Right atrium auricular region (tissue), 2 donors: ENCODE data around the gene IFNB1. TPM values are rescaled to one million over a fixed set of nuclear protein-coding genes. Genes with fewer than 3 reads are reported as not detected.

Experiments used
- DNase-seq: peaks from one replicate; pipeline ENCODE4 v3.0.0-alpha.2; 2019; ENCODE audit warnings: low spot score
- H3K27ac ChIP-seq, 2 donors: fragments of 200-600 bp; sonication (generic); 1 replicate in 1 of 2; 2 replicates in 1 of 2; pipeline ENCODE4 v1.5.1; 2016 to 2019
- H3K27me3 ChIP-seq, 2 donors: fragments of 200-600 bp; sonication (generic); one replicate each; pipeline versions ENCODE4 v1.5.1 to v1.6.0; 2017 to 2019
- H3K36me3 ChIP-seq: fragments of 200-600 bp; sonication (generic); one replicate; pipeline ENCODE4 v1.5.1; 2016
- H3K4me1 ChIP-seq, 2 donors: fragments of 200-600 bp; sonication (generic); one replicate each; pipeline versions ENCODE4 v1.5.1 to v1.6.0; 2017 to 2019
- H3K4me3 ChIP-seq, 2 donors: fragments of 200-600 bp; sonication (generic); 1 replicate in 1 of 2; 2 replicates in 1 of 2; pipeline ENCODE4 v1.5.1; 2017 to 2019; ENCODE audit warnings: mild to moderate bottlenecking in 1 of 2, moderate library complexity in 1 of 2
- H3K9me3 ChIP-seq, 2 donors: fragments of 200-600 bp; sonication (generic); one replicate each; pipeline ENCODE4 v1.5.1; 2019
- total RNA-seq, 2 donors: library from RNA; depleted of rRNA; stranded (reverse); fragments of >200 nt; gene quantifications; one replicate each; pipeline ENCODE4 v1.1.0, GENCODE V29; 2016
- TF ChIP-seq, protein P1 (sequence below), 2 donors: fragments of 200-600 bp; sonication (generic); IDR thresholded peaks; one replicate each; pipeline ENCODE4 v1.5.1; 2019; ENCODE audit warnings: antibody characterized with exemption in 2 of 2

Gene IFNB1
- total RNA-seq, result not detected

DNA sequence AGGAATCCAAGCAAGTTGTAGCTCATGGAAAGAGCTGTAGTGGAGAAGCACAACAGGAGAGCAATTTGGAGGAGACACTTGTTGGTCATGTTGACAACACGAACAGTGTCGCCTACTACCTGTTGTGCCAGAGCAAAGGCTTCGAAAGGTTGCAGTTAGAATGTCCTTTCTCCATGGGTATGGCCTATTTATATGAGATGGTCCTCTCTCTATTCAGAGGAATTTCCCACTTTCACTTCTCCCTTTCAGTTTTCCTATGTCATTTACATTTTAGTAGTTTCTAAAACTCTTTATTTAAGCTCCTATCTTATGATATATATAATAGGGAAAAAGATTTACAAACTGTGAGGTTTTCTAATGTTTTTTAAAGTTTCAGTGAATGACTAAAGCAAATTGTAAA, at the start of gene IFNB1:
IFNB1 (minus strand) TSS at position 162 of the 400 bp plus-strand sequence; CDS start at position 89, 73 bp downstream.
- H3K27me3 ChIP-seq, result no peaks in the 10 kb centered on the region
- no peak for DNase-seq
- peaks cover 0 to 12% of the 10 kb centered on the region in 2 donors for H3K4me1 ChIP-seq
- no peak within 1 kb of the TSS for H3K4me3 ChIP-seq
- TF ChIP-seq, protein P1, sequence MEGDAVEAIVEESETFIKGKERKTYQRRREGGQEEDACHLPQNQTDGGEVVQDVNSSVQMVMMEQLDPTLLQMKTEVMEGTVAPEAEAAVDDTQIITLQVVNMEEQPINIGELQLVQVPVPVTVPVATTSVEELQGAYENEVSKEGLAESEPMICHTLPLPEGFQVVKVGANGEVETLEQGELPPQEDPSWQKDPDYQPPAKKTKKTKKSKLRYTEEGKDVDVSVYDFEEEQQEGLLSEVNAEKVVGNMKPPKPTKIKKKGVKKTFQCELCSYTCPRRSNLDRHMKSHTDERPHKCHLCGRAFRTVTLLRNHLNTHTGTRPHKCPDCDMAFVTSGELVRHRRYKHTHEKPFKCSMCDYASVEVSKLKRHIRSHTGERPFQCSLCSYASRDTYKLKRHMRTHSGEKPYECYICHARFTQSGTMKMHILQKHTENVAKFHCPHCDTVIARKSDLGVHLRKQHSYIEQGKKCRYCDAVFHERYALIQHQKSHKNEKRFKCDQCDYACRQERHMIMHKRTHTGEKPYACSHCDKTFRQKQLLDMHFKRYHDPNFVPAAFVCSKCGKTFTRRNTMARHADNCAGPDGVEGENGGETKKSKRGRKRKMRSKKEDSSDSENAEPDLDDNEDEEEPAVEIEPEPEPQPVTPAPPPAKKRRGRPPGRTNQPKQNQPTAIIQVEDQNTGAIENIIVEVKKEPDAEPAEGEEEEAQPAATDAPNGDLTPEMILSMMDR (IDR thresholded peaks at IDR 0.05), result no peak
- H3K36me3 ChIP-seq, result no peaks in the 10 kb centered on the region
- no peak within 1 kb of the TSS for H3K27ac ChIP-seq
- no peaks in the 10 kb centered on the region for H3K9me3 ChIP-seq

GRCh38 chr9:21121595-21122251, 44.0 kb upstream of the IFNB1 start:
- no peak overlapping the region for H3K4me3 ChIP-seq
- H3K9me3 ChIP-seq, result no peaks in the 10 kb centered on the region
- no peak overlapping the region for H3K27ac ChIP-seq
- TF ChIP-seq, protein P1 (IDR thresholded peaks at IDR 0.05), result no peak
- no peaks in the 10 kb centered on the region for H3K4me1 ChIP-seq
- DNase-seq, result no peak
- no peaks in the 10 kb centered on the region for H3K27me3 ChIP-seq
- no peaks in the 10 kb centered on the region for H3K36me3 ChIP-seq

GRCh38 chr9:21121079-21121478, 43.3 kb upstream of the IFNB1 start:
- no peak for DNase-seq
- TF ChIP-seq, protein P1 (IDR thresholded peaks at IDR 0.05), result no peak
- H3K36me3 ChIP-seq, result no peaks in the 10 kb centered on the region
- H3K4me3 ChIP-seq, result no peak overlapping the region
- no peaks in the 10 kb centered on the region for H3K9me3 ChIP-seq
- no peaks in the 10 kb centered on the region for H3K4me1 ChIP-seq
- H3K27me3 ChIP-seq, result no peaks in the 10 kb centered on the region
- H3K27ac ChIP-seq, result no peak overlapping the region

- H3K9me3 ChIP-seq, result no peaks in the 10 kb centered on the region
Measured at GRCh38 chr9:21119093-21119770, 41.5 kb upstream of the IFNB1 start.

GRCh38 chr9:21114311-21114710, 36.6 kb upstream of the IFNB1 start:
- Histone ChIP-seq H3K27me3 (no peaks in the 10 kb centered on the region), H3K4me3 (no peak overlapping the region), H3K36me3 (no peaks in the 10 kb centered on the region), H3K9me3 (no peaks in the 10 kb centered on the region), H3K27ac (no peak overlapping the region), H3K4me1 (no peaks in the 10 kb centered on the region)
- TF ChIP-seq, protein P1 (IDR thresholded peaks at IDR 0.05), result no peak
- DNase-seq, result no peak

More at GRCh38 chr9:21119093-21119770, 41.5 kb upstream of the IFNB1 start:
- H3K27me3 ChIP-seq, result no peaks in the 10 kb centered on the region
- no peaks in the 10 kb centered on the region for H3K4me1 ChIP-seq
- H3K4me3 ChIP-seq, result no peak overlapping the region
- no peak overlapping the region for H3K27ac ChIP-seq
- H3K36me3 ChIP-seq, result no peaks in the 10 kb centered on the region
- TF ChIP-seq, protein P1 (IDR thresholded peaks at IDR 0.05), result no peak
- no peak for DNase-seq
